Activated CD4-positive, alpha-beta T cell treated with anti-CD3 and anti-CD28 coated beads, Interleukin-2, amount 50 U/mL, for 24 hours (primary cell): ENCODE results near the gene CACNB2.
"Not testable (repeated sequence)": the region's sequence is repeated elsewhere in the genome, so short reads cannot be mapped to it uniquely, and the experiment has no call there.

ENCODE experiments used
- DNase-seq, 2 donors: peaks; one replicate each; pipeline ENCODE4 v3.0.0-alpha.2; 2020; ENCODE audit warnings: low read depth in 1 of 2, low spot score in 1 of 2

The CACNB2 gene

DNA sequence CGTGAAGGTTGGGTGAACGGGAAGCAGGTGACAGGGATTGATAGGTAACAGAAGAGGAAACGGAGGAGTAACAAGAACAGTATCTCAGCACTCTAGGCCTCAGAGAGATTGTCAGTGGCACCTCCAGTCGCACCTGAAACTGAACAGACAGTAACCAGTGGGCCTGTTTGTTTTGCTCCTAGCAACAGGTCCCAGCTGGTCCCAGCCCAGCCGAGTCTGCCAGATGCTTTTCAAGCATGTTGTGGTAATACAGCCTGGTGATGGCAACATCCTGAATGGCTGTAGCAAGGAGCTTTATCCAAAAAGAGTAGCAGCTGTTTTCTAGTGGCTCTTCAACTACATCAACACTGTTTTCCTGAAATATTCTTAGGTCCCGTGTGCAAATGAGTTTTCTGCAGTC lies 4.7 kb downstream of the CACNB2 start:
- no peak for DNase-seq

DNA sequence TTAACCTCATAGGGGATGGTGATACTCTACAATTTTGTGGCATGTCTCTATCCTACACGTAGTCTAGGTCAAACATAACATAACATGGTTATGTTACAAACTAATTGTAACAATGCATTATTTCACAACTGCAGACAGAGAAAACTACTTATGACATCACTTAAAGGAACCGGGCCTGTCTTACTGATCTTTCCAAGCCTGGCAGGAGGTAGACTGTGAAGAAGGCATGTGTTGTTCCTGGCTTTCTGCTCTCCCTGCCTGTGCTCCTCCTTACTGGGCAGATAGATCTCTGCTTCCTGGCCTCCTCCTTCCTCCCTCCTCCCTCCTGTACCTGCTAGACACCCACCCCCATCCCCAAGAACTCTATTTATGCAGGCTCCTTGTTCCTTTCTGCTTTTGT lies 5.4 kb downstream of the CACNB2 start:
- no peak for DNase-seq

- no peak for DNase-seq
These were observed 9.1 kb downstream of the CACNB2 start for GRCh38 chr10:18149196-18149800.

DNA sequence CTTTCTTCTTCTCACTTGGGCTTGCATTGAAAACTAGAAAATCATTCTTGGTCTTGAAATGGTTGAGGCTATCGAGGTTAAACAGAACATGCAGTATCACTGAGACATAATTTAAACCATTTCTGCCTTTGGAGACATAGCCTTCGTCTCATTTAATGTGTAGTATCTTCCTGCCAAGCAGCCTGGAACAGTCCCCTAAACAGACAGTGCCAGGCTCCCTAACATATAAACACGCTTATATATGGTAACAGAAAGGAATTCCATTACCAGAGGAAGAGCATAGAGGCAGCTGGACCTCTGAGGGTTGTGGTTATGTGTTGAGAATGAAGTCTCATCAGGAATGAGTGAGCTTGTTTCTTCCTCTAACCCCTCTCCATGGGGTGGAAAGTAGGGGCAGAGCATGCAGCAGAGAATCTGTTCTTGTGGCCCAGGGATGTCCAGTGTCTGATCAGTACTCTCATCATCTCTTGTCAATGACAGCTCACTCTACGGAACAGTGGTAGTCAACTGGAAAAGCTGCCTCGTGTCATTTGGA lies 11.2 kb downstream of the CACNB2 start:
- no peak for DNase-seq

GRCh38 chr10:18153381-18153780 lies 13.2 kb downstream of the CACNB2 start:
- DNase-seq: not testable (repeated sequence)

- no peak for DNase-seq
These were observed 15.1 kb downstream of the CACNB2 start for GRCh38 chr10:18155321-18155720.

GRCh38 chr10:18156797-18157196 lies 16.6 kb downstream of the CACNB2 start:
- not testable (repeated sequence) for DNase-seq

DNA sequence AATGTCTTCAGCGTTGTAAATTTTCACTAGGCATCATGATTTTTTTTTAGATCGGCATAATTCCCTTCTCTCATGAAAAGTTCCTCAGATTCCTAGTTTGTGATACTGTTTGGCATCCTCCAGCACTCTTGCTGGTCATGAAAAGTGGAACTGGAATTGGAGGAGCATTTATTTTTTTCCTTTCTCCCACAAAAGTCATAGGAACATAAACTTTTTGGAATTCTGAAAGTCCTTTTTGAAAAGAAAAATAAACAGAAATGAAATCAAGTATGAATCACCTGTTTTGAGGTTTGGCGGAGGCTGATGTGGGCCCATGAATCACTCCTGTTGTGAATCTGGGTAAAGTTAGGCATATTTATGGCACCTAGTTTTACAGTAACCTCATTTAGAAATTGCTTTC lies 17.7 kb downstream of the CACNB2 start:
- DNase-seq: no peak

GRCh38 chr10:18158773-18159265 lies 18.6 kb downstream of the CACNB2 start:
- no peak for DNase-seq

DNA sequence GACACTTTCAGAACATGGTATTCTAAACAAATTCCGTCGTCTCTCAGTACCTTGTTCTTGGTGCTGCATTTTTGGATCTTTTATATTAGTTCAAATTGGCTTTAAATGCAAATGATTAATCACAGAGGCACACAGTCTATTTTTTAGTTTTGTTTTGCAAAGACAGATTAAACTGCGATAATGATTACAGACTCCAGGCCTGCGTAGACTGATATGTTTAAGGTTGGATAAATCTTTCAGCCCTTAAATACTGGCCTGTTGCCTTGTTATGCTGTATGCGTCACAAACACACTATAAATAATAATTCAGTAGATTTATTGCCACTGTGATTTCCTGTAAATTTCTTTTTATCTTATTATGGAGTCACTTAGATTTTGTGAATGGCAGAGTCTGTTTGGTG lies 19.3 kb downstream of the CACNB2 start:
- no peak for DNase-seq

- no peak for DNase-seq
These were observed 21.9 kb downstream of the CACNB2 start for GRCh38 chr10:18162021-18162627.

DNA sequence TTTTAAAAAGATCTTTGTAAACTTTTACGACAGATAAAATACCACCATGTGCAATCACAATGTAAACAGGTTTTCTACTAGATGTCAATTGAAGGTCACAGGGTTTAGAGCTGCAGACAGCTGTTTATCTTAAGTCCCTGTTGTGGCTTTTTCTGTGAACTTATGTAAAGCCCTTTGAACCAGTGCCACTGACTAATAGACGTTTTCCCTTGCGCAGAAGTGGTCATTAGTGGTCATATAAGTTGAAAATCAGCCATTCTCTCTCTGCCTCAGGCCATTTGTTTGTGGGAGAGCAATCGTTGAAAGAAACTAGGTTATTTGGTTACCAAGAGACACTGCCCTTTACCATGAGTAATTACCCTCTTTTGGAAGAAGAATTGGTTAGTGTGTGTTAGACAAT lies 23.9 kb downstream of the CACNB2 start:
- DNase-seq: no peak

DNA sequence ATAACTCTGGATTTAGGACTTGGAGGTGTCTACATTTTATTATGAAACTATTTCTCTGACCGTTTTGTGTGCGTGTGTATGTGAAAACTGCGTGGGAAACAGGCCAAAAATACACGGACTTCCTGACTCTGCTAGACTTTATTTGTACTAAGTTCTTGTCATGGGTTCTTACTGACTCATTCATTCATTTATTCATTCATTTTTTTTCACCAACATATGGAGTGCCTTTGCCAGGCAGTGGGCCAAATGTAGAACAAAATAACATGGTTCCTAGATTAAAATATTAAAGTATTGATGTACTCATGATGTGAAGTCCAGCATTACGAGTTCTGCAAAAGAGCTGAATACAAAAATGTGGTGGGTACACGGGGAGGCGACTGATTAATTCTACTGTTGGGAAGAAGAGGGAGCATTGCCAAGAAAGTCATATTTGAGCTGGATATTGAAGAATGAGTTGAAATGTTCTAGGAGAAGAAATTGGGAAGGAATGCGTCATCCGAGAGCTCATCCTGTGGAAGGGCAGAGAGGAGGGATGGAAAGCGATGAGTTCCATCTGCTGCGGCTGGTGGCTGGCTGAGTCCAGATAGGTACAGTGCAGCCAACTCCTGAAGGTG lies 24.6 kb downstream of the CACNB2 start:
- no peak for DNase-seq

DNA sequence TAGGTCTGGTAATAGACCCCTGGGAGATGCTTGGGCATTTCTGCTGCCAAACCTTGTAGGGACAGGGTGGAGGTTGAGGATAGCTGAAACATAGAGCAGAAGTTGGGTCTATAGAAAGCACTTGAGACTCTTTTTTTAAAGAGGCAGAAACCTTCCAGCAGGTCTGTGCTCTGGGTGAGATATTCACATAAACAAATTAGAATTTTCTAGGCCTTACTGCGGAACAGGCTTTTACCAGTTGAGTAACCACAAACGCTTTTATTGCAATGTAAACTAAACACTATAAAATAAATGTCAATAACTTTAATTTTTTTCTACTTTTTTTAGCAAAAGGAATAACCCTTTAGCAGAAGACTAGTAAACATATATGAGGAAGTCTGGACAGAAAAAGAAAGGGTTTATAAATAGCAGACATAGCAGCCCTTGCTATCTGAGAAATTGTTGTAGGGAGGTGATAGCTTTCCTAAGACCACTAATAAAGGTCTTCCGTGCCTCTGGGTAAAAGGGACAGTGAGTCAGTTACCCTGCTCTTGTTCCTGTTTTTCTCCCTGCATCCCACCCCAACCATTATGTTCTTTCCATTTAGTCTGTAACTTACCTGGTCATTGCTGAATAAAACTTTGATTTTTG lies 38.7 kb downstream of the CACNB2 start:
- DNase-seq: no peak

GRCh38 chr10:18179891-18180290 lies 39.7 kb downstream of the CACNB2 start:
- DNase-seq: no peak

- DNase-seq: not testable (repeated sequence)
These were observed 41.2 kb downstream of the CACNB2 start for GRCh38 chr10:18181382-18181781.

- DNase-seq: no peak
These were observed 45.4 kb downstream of the CACNB2 start for GRCh38 chr10:18185621-18186020.

DNA sequence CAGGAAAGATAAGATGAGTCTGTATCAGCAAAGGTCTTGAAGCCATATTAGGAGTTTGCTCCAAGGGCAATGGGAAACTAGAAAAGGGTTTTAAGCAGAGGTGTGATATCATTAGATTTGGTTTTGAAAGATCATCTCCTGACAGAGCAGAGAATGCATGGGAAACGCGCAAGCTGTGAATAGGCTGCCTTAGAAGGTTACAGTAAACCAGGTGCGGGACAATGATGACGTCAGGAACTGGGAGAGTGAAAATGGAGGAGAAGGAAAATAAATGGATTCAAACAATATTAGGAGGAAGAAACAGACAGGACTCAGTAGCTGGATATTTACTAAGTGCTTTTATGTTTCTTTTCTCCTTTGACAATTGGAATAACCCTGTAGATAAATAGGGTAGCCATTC lies 50.6 kb downstream of the CACNB2 start:
- DNase-seq: no peak

GRCh38 chr10:18194634-18195033 lies 54.4 kb downstream of the CACNB2 start:
- DNase-seq: no peak

GRCh38 chr10:18195060-18195799 lies 55.0 kb downstream of the CACNB2 start:
- DNase-seq: no peak
